GM12801 (cell line): ENCODE data around the gene CNTLN.

Experiments used
- CTCF ChIP-seq: IDR thresholded peaks from one replicate; pipeline ENCODE4 v1.5.1; 2011; ENCODE audit warnings: control low read depth; ENCODE audit not compliant: insufficient read length; ENCODE audit errors: extremely low read depth

Gene CNTLN

GRCh38 chr9:17361378-17361777 lies 226.5 kb downstream of the CNTLN start:
- no peak for TF ChIP-seq CTCF

- no peak for TF ChIP-seq CTCF
These were observed 232.2 kb downstream of the CNTLN start for GRCh38 chr9:17367035-17367434.

- no peak for TF ChIP-seq CTCF
These were observed 245.5 kb downstream of the CNTLN start for GRCh38 chr9:17380126-17380861.

GRCh38 chr9:17387565-17387964 lies 252.7 kb downstream of the CNTLN start:
- TF ChIP-seq CTCF: no peak

GRCh38 chr9:17389026-17389425 lies 254.2 kb downstream of the CNTLN start:
- TF ChIP-seq CTCF: no peak

- TF ChIP-seq CTCF: no peak
These were observed 260.2 kb downstream of the CNTLN start for GRCh38 chr9:17394881-17395510.

GRCh38 chr9:17398350-17398749 lies 263.5 kb downstream of the CNTLN start:
- TF ChIP-seq CTCF: no peak
